WTC11 (cell line): ENCODE results near the gene TKT. TPM values are rescaled to one million over a fixed set of nuclear protein-coding genes. Genes with fewer than 3 reads are reported as not detected.

Experiments
- ATAC-seq: fragments of 200-7000 bp; cut with Tn5 transposase; 2 replicates; pipeline ENCODE4 v1.10.0; 2021; ENCODE audit warnings: mild to moderate bottlenecking, moderate library complexity
- CTCF ChIA-PET: fragments of 300-600 bp; sonication (Branson Sonifier 250); formaldehyde crosslinking; loops from one replicate; lab custom pipeline; 2021; ENCODE audit warnings: antibody characterized with exemption; lab: Charles Lee
- POLR2A ChIA-PET: fragments of 350-600 bp; sonication (Branson Sonifier 250); formaldehyde crosslinking; loops from one replicate; lab custom pipeline; 2021; ENCODE audit warnings: antibody characterized with exemption; lab: Charles Lee
- DNase-seq: peaks from one replicate; pipeline ENCODE4 v3.0.0; 2021; ENCODE audit warnings: low spot score
- H3K27ac Mint-ChIP-seq: 2 replicates; pipeline ENCODE4 v1.8.0; 2021; ENCODE audit warnings: mixed read lengths
- H3K27me3 Mint-ChIP-seq: 2 replicates; pipeline ENCODE4 v1.8.0; 2021; ENCODE audit warnings: low read depth, mild to moderate bottlenecking, moderate library complexity, mixed read lengths
- H3K36me3 Mint-ChIP-seq: 2 replicates; pipeline ENCODE4 v1.8.0; 2021; ENCODE audit warnings: mixed read lengths
- H3K4me1 Mint-ChIP-seq: 2 replicates; pipeline ENCODE4 v1.8.0; 2022; ENCODE audit warnings: mixed read lengths
- H3K4me3 Mint-ChIP-seq: 2 replicates; pipeline ENCODE4 v1.8.0; 2021; ENCODE audit warnings: mild to moderate bottlenecking, moderate library complexity, mixed read lengths
- H3K9me3 Mint-ChIP-seq: 2 replicates; pipeline ENCODE4 v1.8.0; 2021; ENCODE audit warnings: mixed read lengths
- ATF2 ChIP-seq: sonication (generic); formaldehyde crosslinking; IDR thresholded peaks from 2 replicates; pipeline ENCODE4 v1.8.1; 2022; ENCODE audit warnings: low read depth, missing genetic modification reagents, borderline replicate concordance
- CBFB ChIP-seq: sonication (generic); formaldehyde crosslinking; IDR thresholded peaks from 2 replicates; pipeline ENCODE4 v1.8.1; 2022; ENCODE audit warnings: mild to moderate bottlenecking, low read depth, missing genetic modification reagents
- E2F4 ChIP-seq: sonication (generic); formaldehyde crosslinking; IDR thresholded peaks from 2 replicates; pipeline ENCODE4 v1.8.1; 2022; ENCODE audit warnings: low read depth, mild to moderate bottlenecking, moderate library complexity, missing genetic modification reagents, borderline replicate concordance
- E2F5 ChIP-seq: sonication (generic); formaldehyde crosslinking; IDR thresholded peaks from 2 replicates; pipeline ENCODE4 v1.8.1; 2022; ENCODE audit warnings: mild to moderate bottlenecking, moderate library complexity, missing genetic modification reagents
- ELF4 ChIP-seq: sonication (generic); formaldehyde crosslinking; IDR thresholded peaks from 2 replicates; pipeline ENCODE4 v1.8.1; 2022; ENCODE audit warnings: low read depth, mild to moderate bottlenecking, moderate library complexity, missing genetic modification reagents
- FOXP1 ChIP-seq: sonication (generic); formaldehyde crosslinking; IDR thresholded peaks from 2 replicates; pipeline ENCODE4 v1.8.0; 2022; ENCODE audit warnings: missing genetic modification reagents, mild to moderate bottlenecking, moderate library complexity, borderline replicate concordance
- HMGA2 ChIP-seq: fragments of 250-450 bp; sonication (Bioruptor Pico); IDR thresholded peaks from 2 replicates; pipeline ENCODE4 v1.4.0; 2021; ENCODE audit warnings: mild to moderate bottlenecking, moderate library complexity
- IRF1 ChIP-seq: sonication (generic); formaldehyde crosslinking; IDR thresholded peaks from 2 replicates; pipeline ENCODE4 v1.8.0; 2023; ENCODE audit warnings: missing genetic modification reagents
- MXD4 ChIP-seq: fragments of 250-450 bp; sonication (Bioruptor Pico); IDR thresholded peaks from 2 replicates; pipeline ENCODE4 v1.8.0; 2021; ENCODE audit warnings: mild to moderate bottlenecking, moderate library complexity, borderline replicate concordance
- NR1H2 ChIP-seq: sonication (generic); formaldehyde crosslinking; IDR thresholded peaks from 2 replicates; pipeline ENCODE4 v1.9.0; 2021; ENCODE audit warnings: mild to moderate bottlenecking, moderate library complexity, missing genetic modification reagents
- NR3C1 ChIP-seq: sonication (generic); formaldehyde crosslinking; conservative IDR thresholded peaks from 2 replicates; pipeline ENCODE4 v1.8.1; 2023; ENCODE audit warnings: low read depth, mild to moderate bottlenecking, missing genetic modification reagents
- SMAD4 ChIP-seq: sonication (generic); formaldehyde crosslinking; IDR thresholded peaks from 2 replicates; pipeline ENCODE4 v1.8.0; 2022; ENCODE audit warnings: mild to moderate bottlenecking, missing genetic modification reagents
- SOX15 ChIP-seq: fragments of 250-450 bp; sonication (Bioruptor Pico); IDR thresholded peaks from 2 replicates; pipeline ENCODE4 v1.9.0; 2021; ENCODE audit warnings: mild to moderate bottlenecking
- STAT6 ChIP-seq: sonication (generic); formaldehyde crosslinking; conservative IDR thresholded peaks from 2 replicates; pipeline ENCODE4 v1.8.1; 2023; ENCODE audit warnings: mild to moderate bottlenecking, low read depth, missing genetic modification reagents, moderate library complexity
- TEAD1 ChIP-seq: sonication (generic); formaldehyde crosslinking; IDR thresholded peaks from 2 replicates; pipeline ENCODE4 v1.8.0; 2022; ENCODE audit warnings: mild to moderate bottlenecking, missing genetic modification reagents
- TEAD4 ChIP-seq: sonication (generic); formaldehyde crosslinking; IDR thresholded peaks from 2 replicates; pipeline ENCODE4 v1.8.0; 2022; ENCODE audit warnings: mild to moderate bottlenecking, missing genetic modification reagents
- ZBTB21 ChIP-seq: sonication (generic); formaldehyde crosslinking; IDR thresholded peaks from 2 replicates; pipeline ENCODE4 v1.8.1; 2023; ENCODE audit warnings: mild to moderate bottlenecking, missing genetic modification reagents, borderline replicate concordance
- ZMAT4 ChIP-seq: fragments of 250-450 bp; sonication (Bioruptor Pico); IDR thresholded peaks from 2 replicates; pipeline ENCODE4 v1.9.0; 2021; ENCODE audit warnings: mild to moderate bottlenecking
- ZNF423 ChIP-seq: fragments of 250-450 bp; sonication (Bioruptor Pico); IDR thresholded peaks from 2 replicates; pipeline ENCODE4 v2.1.2; 2022; ENCODE audit warnings: mild to moderate bottlenecking, moderate library complexity
- ZNF425 ChIP-seq: fragments of 250-450 bp; sonication (Bioruptor Pico); conservative IDR thresholded peaks from 2 replicates; pipeline ENCODE4 v1.9.0; 2021; ENCODE audit warnings: mild to moderate bottlenecking
- total RNA-seq: library from RNA; stranded (reverse); gene quantifications from 3 replicates; pipeline ENCODE4 v1.2.3, GENCODE V29; 2021

TKT gene
- total RNA-seq, 1 experiment from 2014 or later: 1,040 TPM

GRCh38 chr3:53190659-53191058, 65.2 kb downstream of the TKT start:
- POLR2A ChIA-PET: no interaction called here

GRCh38 chr3:53189276-53189675, 66.5 kb downstream of the TKT start:
- Mint-ChIP-seq H3K27ac (no peak overlapping the region), H3K27me3 (no peaks in the 10 kb centered on the region), H3K4me1 (peaks cover 18% of the 10 kb centered on the region), H3K36me3 (peaks cover 7% of the 10 kb centered on the region; the same call in 1 of the 2 replicates), H3K4me3 (no peak overlapping the region), H3K9me3 (no peaks in the 10 kb centered on the region)
- POLR2A ChIA-PET: no interaction called here
- CTCF ChIA-PET: interaction anchor here (1.7 kb wide), 1 partner anchor 55 kb away, joined by 6 read pairs; no protein-coding TSS in a partner anchor
- DNase-seq: no peak
- no peak for ATAC-seq
- TF ChIP-seq ATF2 (CRISPR knock-in tag) (no peak), E2F4 (no peak)

More at GRCh38 chr3:53190659-53191058, 65.2 kb downstream of the TKT start:
- TF ChIP-seq NR1H2 (CRISPR knock-in tag) (no peak), TEAD4 (CRISPR knock-in tag) (no peak), E2F5 (CRISPR knock-in tag) (no peak), MXD4 (CRISPR knock-in tag) (no peak), STAT6 (CRISPR knock-in tag) (no peak), SOX15 (CRISPR knock-in tag) (no peak), FOXP1 (CRISPR knock-in tag) (no peak), TEAD1 (no peak), ZNF425 (no peak), ZMAT4 (no peak), HMGA2 (no peak), ELF4 (no peak), SMAD4 (CRISPR knock-in tag) (no peak), ZNF423 (CRISPR knock-in tag) (no peak), IRF1 (CRISPR knock-in tag) (no peak), ZBTB21 (CRISPR knock-in tag) (no peak), CBFB (no peak), NR3C1 (CRISPR knock-in tag) (no peak)
- H3K4me3 Mint-ChIP-seq: no peak overlapping the region
- no peak for ATAC-seq
- peaks cover 4% of the 10 kb centered on the region; the same call in 1 of the 2 replicates for H3K36me3 Mint-ChIP-seq
- CTCF ChIA-PET: interaction anchor here (1.1 to 1.2 kb wide), 2 partner anchors 30 to 56 kb away, joined by 3 to 4 read pairs; no protein-coding TSS in a partner anchor
- H3K9me3 Mint-ChIP-seq: no peaks in the 10 kb centered on the region
- no peak for DNase-seq
- H3K4me1 Mint-ChIP-seq: peaks cover 19% of the 10 kb centered on the region
- H3K27me3 Mint-ChIP-seq: peaks cover 4% of the 10 kb centered on the region; the same call in 1 of the 2 replicates
- no peak overlapping the region for H3K27ac Mint-ChIP-seq
